PC-3 (cell line): ENCODE results near the gene TREML4.

Experiments
- CTCF ChIP-seq: fragments of 300-600 bp; sonication (generic); conservative IDR thresholded peaks from 2 replicates; pipeline ENCODE4 v1.5.1; 2017; ENCODE audit warnings: antibody characterized with exemption, low read depth, mild to moderate bottlenecking, low read length
- EZH2 ChIP-seq: fragments of 300-600 bp; sonication (generic); IDR thresholded peaks from one replicate; pipeline ENCODE4 v1.6.1; 2017; ENCODE audit warnings: antibody characterized with exemption, mild to moderate bottlenecking, low read length; ENCODE audit not compliant: unreplicated experiment
- EZH2phosphoT487 ChIP-seq: fragments of 300-600 bp; sonication (generic); IDR thresholded peaks from 2 replicates; pipeline ENCODE4 v1.6.1; 2018; ENCODE audit warnings: mild to moderate bottlenecking, antibody characterized with exemption, low read length, borderline replicate concordance

- TF ChIP-seq CTCF (no peak), EZH2phosphoT487 (no peak), EZH2 (no peak)
These were observed 41.0 kb downstream of the TREML4 start for GRCh38 chr6:41269166-41269565.
